GM19372 (cell line): ENCODE measurements around the gene APOE.
A peak's percentile ranks its signal among the peaks of the same experiment; 100 is the strongest.
"Not testable (repeated sequence)": the region's sequence is repeated elsewhere in the genome, so short reads cannot be mapped to it uniquely, and the experiment has no call there.

Source experiments
- ATAC-seq: cut with Tn5 transposase; IDR thresholded peaks from one replicate; pipeline ENCODE4 v1.9.1; 2021; ENCODE audit warnings: mild to moderate bottlenecking, low read depth, moderate library complexity; ENCODE audit not compliant: unreplicated experiment

Gene APOE

DNA sequence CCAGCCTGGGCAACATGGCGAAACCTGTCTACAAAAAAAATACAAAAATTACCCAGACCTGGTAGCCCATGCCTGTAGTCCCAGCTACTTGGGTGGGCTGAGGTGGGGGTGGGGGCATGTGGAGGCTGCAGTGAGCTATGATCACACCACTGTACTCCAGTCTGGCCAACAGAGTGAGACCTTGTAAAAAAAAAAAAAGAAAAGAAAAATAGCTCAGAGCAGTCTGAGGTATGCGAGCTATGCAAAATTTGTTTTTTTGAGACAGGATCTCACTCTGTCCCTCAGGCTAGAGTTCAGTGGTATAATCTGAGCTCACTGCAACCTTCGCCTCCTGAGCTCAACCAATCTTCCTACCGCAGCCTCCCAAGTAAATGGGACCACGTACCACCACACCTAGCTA, 21.7 kb upstream of the APOE start:
- no peak for ATAC-seq

DNA sequence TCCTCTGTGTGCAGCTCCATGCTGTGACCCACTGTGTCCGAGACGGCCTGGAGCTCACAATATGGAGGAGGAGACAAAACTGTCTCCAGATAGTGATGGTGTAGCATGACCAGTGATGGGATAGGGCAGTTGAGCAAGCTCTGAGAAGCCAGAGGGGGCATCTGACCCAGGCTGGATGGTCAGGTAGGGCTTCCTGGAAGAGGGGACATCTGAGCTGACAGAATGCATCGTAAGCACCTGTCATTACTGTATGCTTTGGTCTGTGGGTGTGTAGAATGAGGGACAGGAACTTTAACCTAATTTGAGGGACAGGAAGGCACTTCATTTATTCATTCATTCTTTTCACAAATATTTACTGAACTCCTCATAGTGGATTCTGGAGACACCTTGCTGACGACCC, 21.0 kb upstream of the APOE start:
- ATAC-seq, result no peak

DNA sequence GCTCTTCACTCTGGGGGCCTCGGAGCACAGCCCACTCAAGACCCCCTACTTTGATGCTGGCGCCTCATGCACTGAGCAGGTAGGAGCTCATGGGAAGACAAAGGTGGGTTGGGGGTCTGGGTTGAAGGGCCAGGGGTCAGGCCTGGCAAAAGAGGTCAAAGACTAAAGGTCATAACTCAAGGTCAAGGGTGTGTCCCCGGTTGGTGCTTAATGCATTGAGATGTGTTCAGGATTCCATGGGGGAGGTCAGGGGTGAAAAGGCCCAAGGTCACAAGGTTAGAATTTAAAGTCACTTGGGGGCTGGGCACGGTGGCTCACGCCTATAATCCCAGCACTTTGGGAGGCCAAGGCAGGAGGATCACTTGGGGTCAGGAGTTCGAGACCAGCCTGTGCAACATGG, 19.5 kb upstream of the APOE start:
- ATAC-seq, result no peak

DNA sequence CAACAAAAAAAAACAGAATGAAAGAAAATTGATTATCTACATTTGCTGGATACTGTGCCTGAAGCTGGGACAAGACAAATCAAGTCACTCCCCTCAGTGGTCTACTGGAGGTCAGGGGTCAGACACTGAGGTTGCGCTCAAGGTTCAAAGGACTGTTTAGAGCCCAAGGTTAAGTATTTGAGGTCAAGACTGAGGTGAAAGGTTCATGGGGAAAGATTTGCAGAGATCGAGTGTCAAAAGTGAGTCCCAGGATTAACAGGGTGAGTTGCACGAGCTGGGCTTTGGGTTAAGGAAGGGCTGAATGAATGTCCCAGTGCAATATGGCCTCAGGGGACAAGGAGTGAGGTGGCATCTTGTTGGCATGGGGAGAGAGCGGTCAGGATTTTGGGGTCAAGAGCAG, 17.9 kb upstream of the APOE start:
- ATAC-seq, result no peak

DNA sequence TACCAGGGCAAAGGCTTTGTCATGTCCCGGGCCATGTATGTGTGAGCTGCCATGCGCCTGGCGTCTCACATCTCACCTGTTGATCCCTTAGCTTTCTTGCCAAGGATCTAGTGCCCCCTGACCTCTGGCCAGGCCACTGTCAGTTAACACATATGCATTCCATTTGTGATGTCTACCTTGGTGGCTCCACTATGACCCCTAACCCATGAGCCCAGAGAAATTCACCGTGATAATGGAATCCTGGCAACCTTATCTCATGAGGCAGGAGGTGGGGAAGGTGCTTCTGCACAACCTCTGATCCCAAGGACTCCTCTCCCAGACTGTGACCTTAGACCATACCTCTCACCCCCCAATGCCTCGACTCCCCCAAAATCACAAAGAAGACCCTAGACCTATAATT, 17.3 kb upstream of the APOE start:
- ATAC-seq, result not testable (repeated sequence)

DNA sequence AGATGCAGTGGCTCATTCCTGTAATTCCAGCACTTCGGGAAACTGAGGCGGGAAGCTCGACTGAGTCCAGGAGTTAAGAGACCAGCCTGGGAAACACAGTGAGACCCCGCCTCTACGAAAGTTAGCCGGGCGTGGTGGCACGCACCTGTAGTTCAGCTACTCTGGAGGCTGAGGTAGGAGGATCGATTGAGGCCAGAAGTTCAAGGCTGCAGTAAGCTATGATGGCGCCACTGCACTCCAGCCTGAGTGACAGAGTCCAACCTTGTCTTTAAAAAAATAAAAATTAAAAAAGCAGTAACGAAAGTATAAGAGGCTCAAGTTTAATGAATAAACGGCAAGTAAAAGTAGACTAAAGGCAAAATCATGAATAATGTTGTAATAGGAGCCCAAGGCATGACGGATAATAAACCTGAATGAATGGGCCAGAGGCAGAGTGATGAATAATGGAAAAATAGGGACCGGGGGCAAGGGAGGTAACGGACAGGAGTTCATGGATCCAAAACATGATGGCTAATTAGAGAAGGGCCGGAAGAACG, 15.7 kb upstream of the APOE start:
- ATAC-seq, result no peak

DNA sequence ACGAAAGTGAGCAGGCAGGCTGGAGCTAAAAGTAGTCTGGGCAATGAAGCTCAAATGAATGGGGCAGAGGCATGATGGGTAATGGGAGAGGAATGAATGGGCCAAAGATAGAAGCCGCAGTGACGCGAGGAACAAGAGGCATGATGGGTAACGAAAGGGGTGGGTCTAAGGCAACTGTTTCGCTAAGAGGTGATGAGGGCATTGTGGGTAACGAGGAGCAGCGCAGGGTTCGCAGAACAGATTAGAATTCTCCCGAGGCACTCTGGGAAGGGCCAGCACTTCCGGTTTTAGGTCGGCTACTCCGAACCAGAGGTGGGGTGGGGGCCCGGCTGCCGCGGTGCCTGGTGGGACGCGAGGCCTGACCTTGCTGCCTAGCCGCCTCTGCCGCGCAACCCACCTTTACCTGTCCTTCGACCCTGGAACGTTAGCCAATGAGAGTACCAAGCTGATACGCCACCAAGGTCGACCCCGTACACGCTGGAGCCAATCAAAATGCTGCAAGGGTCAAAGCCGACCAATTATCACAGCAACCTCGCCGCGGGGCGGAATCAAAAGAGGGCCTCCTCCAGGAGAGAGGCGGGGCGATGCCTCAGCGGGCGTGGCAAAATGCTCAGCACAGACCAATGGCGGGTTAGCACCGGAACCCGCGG, 15.1 kb upstream of the APOE start:
- ATAC-seq, result peak; percentile 76

DNA sequence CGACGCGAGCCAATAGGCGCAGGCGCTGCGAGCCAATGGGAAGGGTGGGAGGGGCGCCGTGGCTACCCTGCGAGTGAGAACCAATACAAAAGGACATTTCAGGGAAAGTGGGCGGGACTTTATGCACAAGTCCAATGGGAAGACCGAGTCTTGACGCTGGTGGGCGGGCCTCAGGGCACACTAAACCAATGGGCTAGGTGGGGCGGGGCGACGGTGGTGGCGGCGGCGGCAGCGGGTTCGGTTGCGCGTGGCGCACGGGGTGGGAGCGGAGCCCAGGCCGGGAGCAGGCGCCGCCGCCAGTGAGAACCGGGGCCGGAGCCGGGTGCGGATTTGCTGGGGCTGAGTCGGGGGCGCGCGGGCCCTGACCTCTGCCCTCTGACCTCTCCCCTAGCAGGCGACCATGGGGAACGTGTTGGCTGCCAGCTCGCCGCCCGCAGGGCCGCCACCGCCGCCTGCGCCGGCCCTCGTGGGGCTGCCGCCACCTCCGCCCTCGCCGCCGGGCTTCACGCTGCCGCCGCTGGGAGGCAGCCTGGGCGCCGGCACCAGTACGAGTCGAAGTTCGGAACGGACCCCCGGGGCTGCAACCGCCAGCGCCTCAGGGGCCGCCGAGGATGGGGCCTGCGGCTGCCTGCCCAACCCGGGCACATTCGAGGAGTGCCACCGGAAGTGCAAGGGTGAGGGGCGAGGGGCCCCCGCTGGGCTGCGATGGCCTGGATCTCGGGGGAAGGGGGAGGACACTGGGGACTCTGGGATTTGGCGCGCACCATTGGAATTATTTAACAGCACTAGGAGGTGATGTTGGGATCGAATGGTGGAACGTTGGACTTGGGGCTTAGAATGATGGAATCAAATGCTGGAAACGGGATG, 14.3 kb upstream of the APOE start, which contains the start of gene TOMM40:
Gene TOMM40, plus strand, starts transcription at position 239 of the 867 bp plus-strand sequence. Its CDS starts 162 bp downstream, at position 401.
- no peak for ATAC-seq

DNA sequence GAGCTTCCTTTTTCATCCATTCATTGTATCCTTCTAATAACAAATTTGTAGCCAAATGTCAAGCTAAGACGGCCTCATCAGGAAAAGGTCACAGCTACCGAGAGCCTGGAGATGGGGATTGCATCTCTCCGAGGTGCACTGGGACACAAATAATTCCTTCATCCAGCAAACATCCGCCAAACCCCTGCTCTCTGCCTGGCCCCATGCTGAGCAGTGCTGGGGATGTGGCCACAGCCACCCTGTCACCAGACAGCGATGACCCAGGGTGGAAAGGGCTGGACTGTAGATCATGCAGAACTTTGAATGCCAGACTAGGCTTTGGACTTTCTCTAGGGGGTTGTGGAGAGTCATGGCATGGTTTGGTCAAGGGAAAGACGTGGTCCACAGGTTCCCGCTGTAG, 12.7 kb upstream of the APOE start:
- no peak for ATAC-seq

DNA sequence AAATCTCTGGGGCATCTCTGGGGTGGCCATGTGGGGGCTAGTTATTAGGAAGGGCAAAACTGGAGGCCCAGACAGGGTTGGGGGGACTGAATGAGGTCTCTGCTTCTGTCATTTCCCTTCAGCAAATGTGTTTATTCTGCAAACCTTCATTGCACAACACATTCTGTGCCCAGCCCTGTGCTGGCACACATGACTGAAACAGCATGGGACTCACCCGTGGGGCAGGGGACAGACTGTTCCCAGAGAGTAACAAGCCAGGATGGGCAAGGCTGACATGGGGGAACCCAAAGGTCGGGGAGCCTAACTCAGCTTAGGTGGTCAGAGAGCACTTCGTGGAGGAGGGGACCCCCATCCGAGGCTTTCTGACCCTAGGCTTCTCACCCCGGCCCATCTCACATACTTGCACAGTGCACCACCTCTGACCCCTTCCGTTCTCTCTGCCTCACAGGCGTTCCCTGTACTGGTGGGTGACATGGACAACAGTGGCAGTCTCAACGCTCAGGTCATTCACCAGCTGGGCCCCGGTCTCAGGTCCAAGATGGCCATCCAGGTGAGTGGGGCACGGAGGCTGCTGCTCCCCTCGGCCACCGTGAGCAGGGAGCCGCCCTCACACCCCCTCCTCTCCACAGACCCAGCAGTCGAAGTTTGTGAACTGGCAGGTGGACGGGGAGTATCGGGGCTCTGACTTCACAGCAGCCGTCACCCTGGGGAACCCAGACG, 12.1 kb upstream of the APOE start:
- ATAC-seq, result no peak

DNA sequence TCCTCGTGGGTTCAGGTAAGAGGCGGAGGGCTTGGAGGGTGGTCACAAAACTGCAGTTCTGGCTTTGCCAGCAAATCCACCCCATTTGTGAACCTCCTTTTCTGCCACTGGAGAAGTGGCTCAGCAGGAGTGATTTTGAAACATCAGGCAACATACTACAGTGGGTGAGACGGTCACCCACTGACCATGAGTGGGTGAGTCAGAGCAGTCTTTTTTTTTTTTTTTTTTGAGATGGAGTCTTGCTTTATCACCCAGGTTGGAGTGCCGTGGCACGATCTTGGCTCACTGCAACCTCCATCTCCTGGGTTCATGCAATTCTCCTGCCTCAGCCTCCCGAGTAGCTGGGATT, 11.6 kb upstream of the APOE start:
- ATAC-seq, result no peak

DNA sequence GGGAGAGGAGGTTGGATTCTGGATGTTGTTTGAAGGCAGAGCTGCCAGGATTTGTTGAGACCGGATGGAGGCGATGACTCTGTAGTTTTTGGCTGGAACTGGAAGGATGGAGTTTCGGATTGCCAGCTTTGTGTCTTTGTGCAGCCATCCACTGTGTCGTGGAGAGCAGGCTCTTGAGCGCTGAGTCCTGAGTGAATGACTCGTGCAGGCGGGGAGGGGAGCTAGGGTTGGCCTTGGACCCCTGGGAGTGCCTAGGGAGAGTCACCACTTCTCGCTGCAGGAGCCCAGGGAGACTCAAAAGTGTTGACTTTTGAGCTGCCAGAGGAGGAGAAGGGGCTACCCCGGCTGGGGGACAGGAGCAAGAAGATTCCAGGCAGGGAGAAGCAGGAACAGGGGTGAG, 10.7 kb upstream of the APOE start:
- no peak for ATAC-seq

DNA sequence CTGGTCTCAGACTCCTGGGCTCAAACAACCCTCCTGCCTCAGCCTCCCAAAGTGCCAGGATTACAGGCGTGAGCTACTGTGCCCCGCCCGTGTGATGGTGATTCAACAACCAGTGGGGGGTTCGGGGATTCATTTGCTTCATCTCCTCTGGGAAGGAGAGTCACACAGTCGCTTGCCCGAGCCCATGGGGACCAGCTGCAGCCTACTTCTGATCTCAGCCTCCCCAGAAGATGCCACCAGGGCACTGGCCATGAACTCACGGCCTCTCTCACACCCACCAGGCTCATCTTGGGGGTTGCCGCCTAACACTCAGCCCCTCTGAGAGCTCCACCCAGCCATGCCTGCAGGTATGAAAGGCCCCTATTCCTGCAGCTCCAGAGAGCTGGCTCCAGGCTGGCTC, 7.8 kb upstream of the APOE start:
- no peak for ATAC-seq

DNA sequence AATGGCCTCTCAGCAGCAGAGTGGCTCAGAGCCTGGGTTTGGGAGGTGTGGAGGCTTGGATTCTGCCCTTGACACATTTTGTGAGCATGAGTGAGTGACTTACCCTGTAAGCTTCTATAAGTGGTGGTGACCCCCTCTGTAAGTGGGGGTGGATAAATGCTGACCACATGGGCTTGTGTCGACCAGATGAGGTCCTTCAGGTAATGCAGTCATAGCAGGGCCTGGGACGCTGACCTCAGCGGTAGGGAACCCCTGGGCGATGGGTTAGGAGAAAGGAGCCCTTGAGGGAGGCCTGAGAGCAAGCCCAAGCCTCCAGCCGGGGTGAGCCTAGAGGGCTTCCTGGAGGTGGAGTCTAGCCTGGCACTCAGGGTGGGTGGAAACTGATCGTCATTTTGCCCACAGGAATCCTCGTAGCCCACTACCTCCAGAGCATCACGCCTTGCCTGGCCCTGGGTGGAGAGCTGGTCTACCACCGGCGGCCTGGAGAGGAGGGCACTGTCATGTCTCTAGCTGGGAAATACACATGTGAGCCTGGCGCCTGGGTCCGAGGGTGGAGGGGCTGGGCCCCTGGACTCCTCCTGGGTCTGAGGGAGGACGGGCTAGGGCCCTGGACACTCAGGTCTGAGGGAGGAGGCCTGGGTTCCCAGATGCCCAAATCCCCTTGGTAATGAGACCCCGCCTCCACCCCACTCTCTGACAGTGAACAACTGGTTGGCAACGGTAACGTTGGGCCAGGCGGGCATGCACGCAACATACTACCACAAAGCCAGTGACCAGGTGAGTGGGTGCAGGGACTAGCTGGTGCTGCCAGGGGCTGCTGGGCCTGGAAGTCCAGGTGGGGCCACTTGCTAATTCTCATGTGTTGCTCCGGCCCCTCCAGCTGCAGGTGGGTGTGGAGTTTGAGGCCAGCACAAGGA, 5.0 kb upstream of the APOE start:
- no peak for ATAC-seq

DNA sequence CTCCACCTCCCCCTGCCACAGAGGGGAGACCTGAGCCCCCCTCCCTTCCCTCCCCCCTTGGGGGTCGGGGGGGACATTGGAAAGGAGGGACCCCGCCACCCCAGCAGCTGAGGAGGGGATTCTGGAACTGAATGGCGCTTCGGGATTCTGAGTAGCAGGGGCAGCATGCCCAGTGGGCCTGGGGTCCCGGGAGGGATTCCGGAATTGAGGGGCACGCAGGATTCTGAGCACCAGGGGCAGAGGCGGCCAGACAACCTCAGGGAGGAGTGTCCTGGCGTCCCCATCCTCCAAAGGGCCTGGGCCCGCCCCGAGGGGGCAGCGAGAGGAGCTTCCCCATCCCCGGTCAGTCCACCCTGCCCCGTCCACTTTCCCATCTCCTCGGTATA, 2.4 kb upstream of the APOE start:
- no peak for ATAC-seq

DNA sequence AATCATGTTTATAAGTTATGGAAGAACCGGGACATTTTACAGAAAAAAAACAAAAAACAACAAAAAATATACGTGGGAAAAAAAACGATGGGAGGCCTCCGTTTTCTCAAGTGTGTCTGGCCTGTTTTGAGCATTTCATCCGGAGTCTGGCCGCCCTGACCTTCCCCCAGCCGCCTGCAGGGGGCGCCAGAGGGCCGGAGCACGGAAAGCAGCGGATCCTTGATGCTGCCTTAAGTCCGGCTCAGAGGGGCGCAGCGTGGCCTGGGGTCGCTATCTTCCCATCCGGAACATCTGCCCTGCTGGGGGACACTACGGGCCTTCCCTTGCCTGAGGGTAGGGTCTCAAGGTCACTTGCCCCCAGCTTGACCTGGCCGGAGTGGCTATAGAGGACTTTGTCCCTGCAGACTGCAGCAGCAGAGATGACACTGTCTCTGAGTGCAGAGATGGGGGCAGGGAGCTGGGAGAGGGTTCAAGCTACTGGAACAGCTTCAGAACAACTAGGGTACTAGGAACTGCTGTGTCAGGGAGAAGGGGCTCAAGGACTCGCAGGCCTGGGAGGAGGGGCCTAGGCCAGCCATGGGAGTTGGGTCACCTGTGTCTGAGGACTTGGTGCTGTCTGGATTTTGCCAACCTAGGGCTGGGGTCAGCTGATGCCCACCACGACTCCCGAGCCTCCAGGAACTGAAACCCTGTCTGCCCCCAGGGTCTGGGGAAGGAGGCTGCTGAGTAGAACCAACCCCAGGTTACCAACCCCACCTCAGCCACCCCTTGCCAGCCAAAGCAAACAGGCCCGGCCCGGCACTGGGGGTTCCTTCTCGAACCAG, 1.8 kb upstream of the APOE start:
- ATAC-seq, result no peak

DNA sequence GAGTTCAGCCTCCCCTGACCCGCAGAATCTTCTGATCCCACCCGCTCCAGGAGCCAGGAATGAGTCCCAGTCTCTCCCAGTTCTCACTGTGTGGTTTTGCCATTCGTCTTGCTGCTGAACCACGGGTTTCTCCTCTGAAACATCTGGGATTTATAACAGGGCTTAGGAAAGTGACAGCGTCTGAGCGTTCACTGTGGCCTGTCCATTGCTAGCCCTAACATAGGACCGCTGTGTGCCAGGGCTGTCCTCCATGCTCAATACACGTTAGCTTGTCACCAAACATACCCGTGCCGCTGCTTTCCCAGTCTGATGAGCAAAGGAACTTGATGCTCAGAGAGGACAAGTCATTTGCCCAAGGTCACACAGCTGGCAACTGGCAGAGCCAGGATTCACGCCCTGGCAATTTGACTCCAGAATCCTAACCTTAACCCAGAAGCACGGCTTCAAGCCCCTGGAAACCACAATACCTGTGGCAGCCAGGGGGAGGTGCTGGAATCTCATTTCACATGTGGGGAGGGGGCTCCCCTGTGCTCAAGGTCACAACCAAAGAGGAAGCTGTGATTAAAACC, 1.1 kb upstream of the APOE start:
- ATAC-seq, result no peak

DNA sequence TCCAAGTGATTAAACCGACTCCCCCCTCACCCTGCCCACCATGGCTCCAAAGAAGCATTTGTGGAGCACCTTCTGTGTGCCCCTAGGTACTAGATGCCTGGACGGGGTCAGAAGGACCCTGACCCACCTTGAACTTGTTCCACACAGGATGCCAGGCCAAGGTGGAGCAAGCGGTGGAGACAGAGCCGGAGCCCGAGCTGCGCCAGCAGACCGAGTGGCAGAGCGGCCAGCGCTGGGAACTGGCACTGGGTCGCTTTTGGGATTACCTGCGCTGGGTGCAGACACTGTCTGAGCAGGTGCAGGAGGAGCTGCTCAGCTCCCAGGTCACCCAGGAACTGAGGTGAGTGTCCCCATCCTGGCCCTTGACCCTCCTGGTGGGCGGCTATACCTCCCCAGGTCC, 2.0 kb downstream of the APOE start:
- ATAC-seq, result no peak
